Spinal cord (tissue), 10 donors: Measurements from ENCODE around the gene FANCE. TPM values are rescaled to one million over a fixed set of nuclear protein-coding genes. Genes with fewer than 3 reads are reported as not detected.

Experiments used
- DNase-seq, 6 donors: peaks; one replicate each; pipeline versions ENCODE4 v3.0.0 to v3.0.0-alpha.2; 2013 to 2015; ENCODE audit warnings: low spot score in 6 of 6, low read depth in 4 of 6
- H3K27ac ChIP-seq: one replicate; pipeline ENCODE4 v1.5.1; 2013; ENCODE audit warnings: low read depth, low read length, control low read depth
- H3K27me3 ChIP-seq: one replicate; pipeline ENCODE4 v1.6.1; 2013; ENCODE audit warnings: low read length; ENCODE audit not compliant: control insufficient read depth, insufficient read depth
- H3K36me3 ChIP-seq: one replicate; pipeline ENCODE4 v1.6.1; 2013; ENCODE audit warnings: low read length; ENCODE audit not compliant: control insufficient read depth, insufficient read depth
- H3K4me1 ChIP-seq: one replicate; pipeline ENCODE4 v1.6.1; 2013; ENCODE audit warnings: low read length; ENCODE audit not compliant: control insufficient read depth, insufficient read depth
- H3K4me3 ChIP-seq: one replicate; pipeline ENCODE4 v1.5.1; 2013; ENCODE audit warnings: low read depth, low read length, control low read depth
- H3K9me3 ChIP-seq: one replicate; pipeline ENCODE4 v1.6.1; 2013; ENCODE audit warnings: low read length; ENCODE audit not compliant: control insufficient read depth, insufficient read depth
- WGBS: methylation state at CpG from one replicate; pipeline ENCODE4 v1.1.5; 2013; ENCODE audit warnings: missing lambda C conversion rate; ENCODE audit not compliant: insufficient coverage; 5-methylcytosine and 5-hydroxymethylcytosine counted together
- long read RNA-seq, 4 donors: transcript quantifications; one replicate each; lab custom pipeline, GENCODE V29; 2026
- polyA plus RNA-seq, 2 donors: library from polyadenylated mRNA; unstranded; fragments of 120-200 nt; gene quantifications; one replicate each; pipeline ENCODE4 v1.2.1, GENCODE V29; 2013; ENCODE audit not compliant: insufficient read length in 2 of 2
- total RNA-seq, 2 donors: library from RNA; depleted of rRNA in 1 of 2; stranded (reverse); fragments of 120-200 nt in 1 of 2; fragments of >200 nt in 1 of 2; gene quantifications; one replicate each; pipeline versions ENCODE4 v1.2.3 to v1.2.4, GENCODE V29; 2013 to 2014
- donor health status: healthy.

Gene FANCE, protein sequence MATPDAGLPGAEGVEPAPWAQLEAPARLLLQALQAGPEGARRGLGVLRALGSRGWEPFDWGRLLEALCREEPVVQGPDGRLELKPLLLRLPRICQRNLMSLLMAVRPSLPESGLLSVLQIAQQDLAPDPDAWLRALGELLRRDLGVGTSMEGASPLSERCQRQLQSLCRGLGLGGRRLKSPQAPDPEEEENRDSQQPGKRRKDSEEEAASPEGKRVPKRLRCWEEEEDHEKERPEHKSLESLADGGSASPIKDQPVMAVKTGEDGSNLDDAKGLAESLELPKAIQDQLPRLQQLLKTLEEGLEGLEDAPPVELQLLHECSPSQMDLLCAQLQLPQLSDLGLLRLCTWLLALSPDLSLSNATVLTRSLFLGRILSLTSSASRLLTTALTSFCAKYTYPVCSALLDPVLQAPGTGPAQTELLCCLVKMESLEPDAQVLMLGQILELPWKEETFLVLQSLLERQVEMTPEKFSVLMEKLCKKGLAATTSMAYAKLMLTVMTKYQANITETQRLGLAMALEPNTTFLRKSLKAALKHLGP
- total RNA-seq: 10 to 100 TPM in 1 of 2 donors, 1 to 10 TPM in 1; 6.1 to 13.1 TPM
- polyA plus RNA-seq: 10 to 100 TPM; 11.5 to 14.5 TPM
- long read RNA-seq, donor 1, partial matches to known transcripts: 0 of 1 reads
- long read RNA-seq, donor 1, other reads (novel, unspliced or antisense): 0 of 1 reads
- long read RNA-seq, donor 2: 0 reads
- long read RNA-seq, donor 3: 0 reads
- long read RNA-seq, donor 4, partial matches to known transcripts: 6 of 6 reads
- long read RNA-seq, donor 4, other reads (novel, unspliced or antisense): 0 of 6 reads

DNA sequence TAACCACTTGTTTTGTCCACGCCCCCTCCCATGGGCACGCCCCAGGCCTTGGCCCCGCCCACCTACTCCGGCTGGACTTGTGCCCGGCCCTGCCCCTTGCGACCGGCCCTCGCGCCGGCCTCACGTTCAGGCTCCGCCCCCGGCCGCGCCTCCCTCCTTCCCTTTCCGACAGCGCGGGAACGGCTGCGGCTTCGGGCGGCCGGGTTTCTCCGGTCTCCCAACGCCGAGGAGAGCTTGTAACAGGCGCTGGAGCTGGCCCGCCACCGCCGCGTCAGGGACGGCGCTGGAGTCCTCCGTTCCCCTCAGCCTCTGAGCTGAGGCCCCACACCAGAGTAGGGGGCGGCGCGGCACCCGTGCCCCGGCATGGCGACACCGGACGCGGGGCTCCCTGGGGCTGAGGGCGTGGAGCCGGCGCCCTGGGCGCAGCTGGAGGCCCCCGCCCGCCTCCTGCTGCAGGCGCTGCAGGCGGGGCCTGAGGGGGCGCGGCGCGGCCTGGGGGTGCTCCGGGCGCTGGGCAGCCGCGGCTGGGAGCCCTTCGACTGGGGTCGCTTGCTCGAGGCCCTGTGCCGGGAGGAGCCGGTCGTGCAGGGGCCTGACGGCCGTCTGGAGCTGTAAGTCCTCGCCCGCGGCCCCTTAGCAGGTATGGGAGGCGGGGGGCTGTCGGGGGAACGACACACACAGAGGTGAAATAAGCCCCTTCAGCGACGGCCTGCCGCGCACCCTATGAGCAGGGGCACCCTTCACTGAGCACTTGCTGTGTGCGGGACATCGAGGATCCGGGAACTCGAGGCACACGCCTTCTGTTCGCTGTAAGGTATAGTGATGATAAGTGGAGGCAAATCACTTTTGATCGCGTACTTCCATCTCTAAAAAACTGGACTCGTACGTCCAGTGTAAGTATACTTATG lies at the start of gene FANCE:
TSS of gene FANCE (plus strand) at position 156 of the 908 bp plus-strand sequence. CDS start at position 364, 208 bp downstream.
- H3K36me3 ChIP-seq: peaks cover 18% of the 10 kb centered on the region
- WGBS: under 1% methylated on average over 85 of the region's 87 CpGs
- H3K4me3 ChIP-seq: peak within 1 kb of the TSS; percentile 56
- H3K9me3 ChIP-seq: no peaks in the 10 kb centered on the region
- H3K4me1 ChIP-seq: peaks cover 15% of the 10 kb centered on the region
- peak; percentile 57 to 95 (median 80) for DNase-seq
- peak within 1 kb of the TSS; percentile 52 for H3K27ac ChIP-seq
- no peaks in the 10 kb centered on the region for H3K27me3 ChIP-seq

DNA sequence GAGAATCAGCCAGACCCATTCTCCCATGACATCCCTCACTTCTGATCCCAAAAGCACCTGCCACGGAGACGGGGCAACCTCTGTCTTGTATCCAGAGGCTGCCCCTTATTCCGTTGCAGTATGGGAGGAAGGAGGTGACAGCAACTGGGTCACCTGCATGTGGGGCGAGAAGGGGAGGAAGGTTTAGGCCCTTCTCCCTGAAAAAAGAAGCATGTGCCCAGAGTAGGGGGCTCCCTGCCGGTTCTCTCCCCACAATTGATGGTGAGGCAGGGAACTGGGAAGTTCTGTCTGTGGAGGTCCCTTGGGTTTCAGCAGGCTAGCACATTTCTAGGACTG lies 49.3 kb upstream of the FANCE start:
- 92% methylated on average over 2 of the region's 5 CpGs for WGBS
- no peak overlapping the region for H3K27ac ChIP-seq

DNA sequence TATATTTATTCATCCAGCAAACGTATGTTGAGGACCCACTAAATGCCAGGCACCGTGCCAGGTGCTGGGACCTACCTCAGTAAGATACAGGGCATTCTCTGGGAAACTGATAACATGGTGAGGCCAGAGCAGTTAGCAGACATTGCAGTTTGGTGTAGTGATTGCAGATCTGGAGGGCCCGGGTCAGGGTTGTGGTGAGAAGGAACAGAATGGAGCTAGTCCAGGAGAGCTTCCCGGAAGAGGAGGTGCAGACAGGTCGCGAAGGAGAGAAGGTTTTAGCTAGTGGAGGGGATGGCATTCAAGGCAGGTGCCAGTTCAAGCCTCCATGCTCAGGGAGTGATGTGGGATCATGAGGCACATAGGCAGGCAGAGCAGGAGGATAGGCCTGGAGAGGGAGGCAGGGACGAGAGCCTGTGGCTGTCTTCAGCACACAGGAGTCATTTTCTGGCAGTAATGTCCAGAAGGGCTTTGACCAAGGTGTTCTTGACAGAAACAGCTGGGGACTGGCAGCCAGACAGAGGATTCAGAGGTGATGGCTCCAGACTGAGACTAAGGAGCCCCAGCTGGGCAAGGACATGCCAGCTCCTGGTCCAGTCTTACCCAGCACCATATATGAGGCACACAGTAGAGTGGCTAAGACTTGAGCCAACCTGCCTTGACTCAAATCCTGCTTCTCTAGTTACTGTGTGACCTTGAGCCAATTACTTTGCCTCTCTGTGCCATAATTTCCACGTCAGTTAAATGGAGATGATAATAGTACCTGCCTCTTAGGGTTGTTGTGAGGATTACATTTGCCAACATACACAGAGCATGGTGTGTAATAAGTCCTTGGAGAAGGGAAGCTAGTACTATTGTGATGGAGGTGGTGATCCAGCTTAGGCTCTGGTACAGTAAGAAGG lies 48.3 kb upstream of the FANCE start:
- DNase-seq: no peak
- 89% methylated on average over 8 of the region's 8 CpGs for WGBS

More for the DNA sequence above, 49.3 kb upstream of the FANCE start:
- Histone ChIP-seq H3K4me1 (peaks cover 29% of the 10 kb centered on the region), H3K27me3 (no peaks in the 10 kb centered on the region), H3K9me3 (no peaks in the 10 kb centered on the region), H3K36me3 (no peaks in the 10 kb centered on the region), H3K4me3 (no peak overlapping the region)
- no peak for DNase-seq

DNA sequence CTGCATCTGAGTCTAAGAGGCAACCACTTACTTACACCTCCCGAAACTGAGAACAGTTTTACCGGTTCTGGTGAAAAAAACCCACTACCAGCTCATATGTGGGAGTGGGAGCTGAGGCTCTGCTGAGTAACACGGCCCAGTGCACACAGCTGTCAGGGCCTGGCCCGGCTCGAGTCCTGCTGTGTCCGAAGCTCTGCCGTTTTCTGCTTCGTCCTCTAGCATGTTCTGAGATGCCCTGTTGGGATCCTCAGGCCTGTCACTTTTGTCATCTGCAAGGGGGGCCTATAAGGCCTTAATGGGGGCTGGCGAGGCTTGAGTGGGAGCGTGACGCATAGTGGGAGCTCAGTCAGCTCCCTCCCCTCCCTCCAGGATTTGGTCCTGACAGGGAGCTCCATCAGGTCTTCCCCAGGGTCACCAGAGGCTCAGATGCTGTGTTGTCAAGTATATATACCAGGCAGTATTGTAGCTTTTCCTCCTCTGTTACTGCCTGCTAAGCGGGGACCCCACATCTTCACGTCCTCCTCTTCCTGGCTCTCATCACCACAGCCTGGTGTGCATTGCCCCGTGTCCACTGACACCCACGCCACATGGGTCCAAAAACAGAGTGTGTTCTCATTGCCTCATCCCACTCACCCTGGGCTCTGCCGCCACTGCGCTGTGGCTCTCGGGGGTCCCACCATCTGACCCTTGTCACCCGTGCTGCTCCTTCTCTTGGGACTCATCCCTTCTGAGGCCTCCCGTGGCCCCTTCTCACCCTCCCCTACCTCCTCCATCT lies 45.2 kb upstream of the FANCE start:
- WGBS: 76% methylated on average over 14 of the region's 20 CpGs
- no peak overlapping the region for H3K4me3 ChIP-seq
- H3K4me1 ChIP-seq: peaks cover 35% of the 10 kb centered on the region
- H3K27me3 ChIP-seq: no peaks in the 10 kb centered on the region
- no peak overlapping the region for H3K27ac ChIP-seq
- no peaks in the 10 kb centered on the region for H3K9me3 ChIP-seq
- DNase-seq: no peak
- peaks cover 10% of the 10 kb centered on the region for H3K36me3 ChIP-seq

More for the DNA sequence above, 48.3 kb upstream of the FANCE start:
- Histone ChIP-seq H3K4me3 (no peak overlapping the region), H3K36me3 (no peaks in the 10 kb centered on the region), H3K27me3 (no peaks in the 10 kb centered on the region), H3K4me1 (peaks cover 29% of the 10 kb centered on the region), H3K9me3 (no peaks in the 10 kb centered on the region), H3K27ac (no peak overlapping the region)

DNA sequence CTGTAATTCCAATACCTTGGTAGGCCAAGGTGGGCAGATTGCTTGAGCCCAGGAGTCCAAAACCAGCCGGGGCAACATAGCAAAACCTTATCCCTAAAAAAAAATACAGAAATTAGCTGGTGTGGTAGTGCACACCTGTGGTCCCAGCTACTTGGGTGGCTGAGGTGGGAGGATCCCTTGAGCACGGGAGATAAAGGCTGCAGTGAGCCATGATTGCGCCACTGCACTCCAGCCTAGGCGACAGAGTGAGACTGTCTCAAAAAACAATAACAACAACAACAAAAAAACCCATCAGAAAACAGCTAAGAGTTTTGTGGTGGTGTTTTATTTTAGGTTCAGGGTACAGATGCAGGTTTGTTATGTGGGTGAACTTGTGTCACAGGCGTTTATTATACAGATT lies 42.9 kb upstream of the FANCE start:
- Histone ChIP-seq H3K4me1 (peaks cover 29% of the 10 kb centered on the region), H3K4me3 (no peak overlapping the region)
- no CpG with 5 or more reads among the region's 5 CpGs for WGBS

DNA sequence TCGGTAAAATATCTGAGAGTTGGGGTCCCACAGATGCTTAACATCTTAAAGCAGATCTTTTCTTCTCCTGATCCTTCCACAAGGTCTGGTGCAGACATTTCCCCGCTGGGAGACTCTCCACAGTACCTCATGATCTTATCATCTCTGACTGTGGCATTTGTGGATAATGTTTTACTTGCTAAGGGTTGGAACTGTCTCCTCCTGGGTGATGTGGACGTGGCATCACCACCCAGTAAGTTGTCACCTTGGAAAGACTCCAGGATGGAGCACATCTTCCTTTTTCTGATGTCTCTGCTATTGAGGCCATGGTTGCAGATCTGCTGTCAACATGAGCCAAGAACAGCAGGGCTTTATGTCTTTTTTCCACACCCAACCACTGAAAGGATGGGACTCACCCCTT lies 42.0 kb upstream of the FANCE start:
- Histone ChIP-seq H3K27ac (no peak overlapping the region), H3K27me3 (no peaks in the 10 kb centered on the region), H3K4me3 (no peak overlapping the region), H3K4me1 (peaks cover 29% of the 10 kb centered on the region), H3K36me3 (peaks cover 23% of the 10 kb centered on the region), H3K9me3 (no peaks in the 10 kb centered on the region)
- DNase-seq: no peak
- WGBS: 0% methylated on average over 1 of the region's 3 CpGs

More for the DNA sequence above, 42.9 kb upstream of the FANCE start:
- Histone ChIP-seq H3K27ac (no peak overlapping the region), H3K36me3 (peaks cover 23% of the 10 kb centered on the region), H3K27me3 (no peaks in the 10 kb centered on the region), H3K9me3 (no peaks in the 10 kb centered on the region)
- DNase-seq: no peak

DNA sequence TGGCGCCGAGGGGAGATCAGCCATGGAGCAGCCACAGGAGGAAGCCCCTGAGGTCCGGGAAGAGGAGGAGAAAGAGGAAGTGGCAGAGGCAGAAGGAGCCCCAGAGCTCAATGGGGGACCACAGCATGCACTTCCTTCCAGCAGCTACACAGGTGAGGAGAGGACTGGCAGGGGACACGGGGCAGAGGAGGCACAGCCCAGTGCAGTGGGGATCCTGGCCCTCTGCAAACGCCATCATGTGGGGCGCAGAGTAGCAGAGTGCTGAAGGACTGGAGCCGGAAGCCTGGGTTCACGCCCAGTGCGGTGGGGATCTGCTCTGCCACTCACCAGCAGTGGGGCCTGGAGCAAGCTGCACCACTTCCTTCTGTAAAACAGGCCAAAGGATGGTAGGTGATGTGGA lies 41.1 kb upstream of the FANCE start:
- Histone ChIP-seq H3K36me3 (peaks cover 23% of the 10 kb centered on the region), H3K4me1 (peaks cover 27% of the 10 kb centered on the region), H3K27ac (no peak overlapping the region), H3K27me3 (no peaks in the 10 kb centered on the region), H3K4me3 (no peak overlapping the region), H3K9me3 (no peaks in the 10 kb centered on the region)
- no peak for DNase-seq
- 76% methylated on average over 8 of the region's 9 CpGs for WGBS

DNA sequence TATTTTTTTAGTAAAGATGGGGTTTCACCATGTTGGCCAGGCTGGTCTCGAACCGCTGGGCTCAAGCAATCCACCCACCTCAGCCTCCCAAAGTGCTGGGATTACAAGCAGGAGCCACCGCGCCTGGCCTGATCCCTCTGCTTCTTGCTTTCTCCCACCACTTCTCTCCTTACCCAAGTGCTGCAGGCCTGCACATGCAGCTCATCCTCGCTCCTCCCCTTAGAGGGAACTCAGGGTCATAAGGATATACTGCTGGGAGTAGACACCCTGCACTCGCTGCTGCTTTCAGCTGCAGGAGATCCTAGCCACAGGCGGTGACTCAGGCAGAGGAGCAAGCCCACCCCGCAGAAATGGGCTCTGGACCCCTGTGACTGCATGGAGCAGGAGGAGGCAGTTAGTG lies 40.0 kb upstream of the FANCE start:
- no peaks in the 10 kb centered on the region for H3K27me3 ChIP-seq
- WGBS: 91% methylated on average over 6 of the region's 8 CpGs
- no peak overlapping the region for H3K4me3 ChIP-seq
- peaks cover 23% of the 10 kb centered on the region for H3K36me3 ChIP-seq
- H3K4me1 ChIP-seq: peaks cover 22% of the 10 kb centered on the region
- H3K27ac ChIP-seq: no peak overlapping the region
- DNase-seq: no peak
- H3K9me3 ChIP-seq: no peaks in the 10 kb centered on the region
